GM12873 (cell line): ENCODE data around the gene GRIN3A.

Experiments
- TF ChIP-seq, protein P1 (sequence below): IDR thresholded peaks from 2 replicates; pipeline ENCODE4 v1.5.1; 2012; ENCODE audit warnings: low read depth, mild to moderate bottlenecking, moderate library complexity, low read length, control low read depth; ENCODE audit not compliant: insufficient read depth; ENCODE audit errors: missing control alignments

GRIN3A gene

GRCh38 chr9:101574731-101575333 lies 163.6 kb downstream of the GRIN3A start:
- TF ChIP-seq, protein P1, sequence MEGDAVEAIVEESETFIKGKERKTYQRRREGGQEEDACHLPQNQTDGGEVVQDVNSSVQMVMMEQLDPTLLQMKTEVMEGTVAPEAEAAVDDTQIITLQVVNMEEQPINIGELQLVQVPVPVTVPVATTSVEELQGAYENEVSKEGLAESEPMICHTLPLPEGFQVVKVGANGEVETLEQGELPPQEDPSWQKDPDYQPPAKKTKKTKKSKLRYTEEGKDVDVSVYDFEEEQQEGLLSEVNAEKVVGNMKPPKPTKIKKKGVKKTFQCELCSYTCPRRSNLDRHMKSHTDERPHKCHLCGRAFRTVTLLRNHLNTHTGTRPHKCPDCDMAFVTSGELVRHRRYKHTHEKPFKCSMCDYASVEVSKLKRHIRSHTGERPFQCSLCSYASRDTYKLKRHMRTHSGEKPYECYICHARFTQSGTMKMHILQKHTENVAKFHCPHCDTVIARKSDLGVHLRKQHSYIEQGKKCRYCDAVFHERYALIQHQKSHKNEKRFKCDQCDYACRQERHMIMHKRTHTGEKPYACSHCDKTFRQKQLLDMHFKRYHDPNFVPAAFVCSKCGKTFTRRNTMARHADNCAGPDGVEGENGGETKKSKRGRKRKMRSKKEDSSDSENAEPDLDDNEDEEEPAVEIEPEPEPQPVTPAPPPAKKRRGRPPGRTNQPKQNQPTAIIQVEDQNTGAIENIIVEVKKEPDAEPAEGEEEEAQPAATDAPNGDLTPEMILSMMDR = no peak

- TF ChIP-seq, protein P1 = no peak
These were observed 166.1 kb downstream of the GRIN3A start for GRCh38 chr9:101572316-101572715.

DNA sequence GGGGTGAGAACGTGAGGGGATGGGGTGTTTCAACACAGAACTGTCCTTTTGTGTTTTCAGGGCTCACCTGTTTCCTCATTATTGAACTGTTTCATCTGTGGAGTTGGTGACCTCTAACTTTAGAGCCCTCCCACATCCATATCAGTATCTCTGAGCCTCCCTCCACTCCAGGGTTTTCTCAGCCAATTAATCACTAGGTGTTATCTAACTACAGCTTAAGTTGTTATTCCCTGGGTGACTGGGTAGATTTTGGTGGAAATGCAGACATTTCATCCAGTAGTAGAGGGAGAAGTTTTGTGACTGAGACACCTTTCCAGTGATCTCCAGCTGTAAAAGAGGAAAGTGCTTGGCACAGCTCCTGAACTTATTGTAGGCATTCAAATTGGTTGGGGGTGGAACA lies 167.3 kb downstream of the GRIN3A start:
- TF ChIP-seq, protein P1 = no peak

DNA sequence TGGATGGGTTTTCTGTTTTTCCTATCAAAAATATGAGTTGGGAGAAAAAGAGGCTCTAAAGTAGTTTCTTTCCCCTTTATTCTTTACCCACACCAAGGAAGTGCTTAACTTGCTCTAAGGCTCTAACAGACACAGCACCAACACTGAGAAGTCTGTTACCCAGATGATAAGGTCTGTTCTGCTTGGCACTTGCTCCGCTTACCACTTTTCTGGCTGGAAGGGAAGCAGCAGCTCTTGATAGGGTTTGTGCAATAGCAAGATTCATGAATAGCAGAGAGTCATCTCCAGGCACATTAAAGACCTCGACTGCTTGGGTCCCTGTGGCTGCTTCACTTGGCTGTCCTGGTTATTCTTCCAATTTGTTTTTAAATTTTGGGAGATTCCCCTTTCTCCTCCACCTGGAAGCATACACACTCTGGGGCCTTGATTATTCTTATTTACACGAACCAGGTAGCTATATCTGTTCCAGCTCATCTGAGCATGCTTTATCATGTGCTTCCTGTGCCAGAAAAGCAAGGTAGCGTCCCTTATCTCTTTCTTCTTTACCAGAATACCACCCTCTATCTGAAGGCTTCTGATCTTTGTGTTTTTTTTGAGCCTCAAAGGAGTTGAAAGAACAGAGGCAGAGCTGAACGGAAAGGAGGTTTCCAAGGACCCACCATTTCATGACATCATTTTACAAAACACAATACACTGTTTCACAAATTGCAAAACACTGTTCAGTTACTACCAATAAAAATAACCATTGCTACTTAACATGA lies 168.5 kb downstream of the GRIN3A start:
- TF ChIP-seq, protein P1 = no peak

GRCh38 chr9:101567725-101568350 lies 170.6 kb downstream of the GRIN3A start:
- TF ChIP-seq, protein P1 = no peak

DNA sequence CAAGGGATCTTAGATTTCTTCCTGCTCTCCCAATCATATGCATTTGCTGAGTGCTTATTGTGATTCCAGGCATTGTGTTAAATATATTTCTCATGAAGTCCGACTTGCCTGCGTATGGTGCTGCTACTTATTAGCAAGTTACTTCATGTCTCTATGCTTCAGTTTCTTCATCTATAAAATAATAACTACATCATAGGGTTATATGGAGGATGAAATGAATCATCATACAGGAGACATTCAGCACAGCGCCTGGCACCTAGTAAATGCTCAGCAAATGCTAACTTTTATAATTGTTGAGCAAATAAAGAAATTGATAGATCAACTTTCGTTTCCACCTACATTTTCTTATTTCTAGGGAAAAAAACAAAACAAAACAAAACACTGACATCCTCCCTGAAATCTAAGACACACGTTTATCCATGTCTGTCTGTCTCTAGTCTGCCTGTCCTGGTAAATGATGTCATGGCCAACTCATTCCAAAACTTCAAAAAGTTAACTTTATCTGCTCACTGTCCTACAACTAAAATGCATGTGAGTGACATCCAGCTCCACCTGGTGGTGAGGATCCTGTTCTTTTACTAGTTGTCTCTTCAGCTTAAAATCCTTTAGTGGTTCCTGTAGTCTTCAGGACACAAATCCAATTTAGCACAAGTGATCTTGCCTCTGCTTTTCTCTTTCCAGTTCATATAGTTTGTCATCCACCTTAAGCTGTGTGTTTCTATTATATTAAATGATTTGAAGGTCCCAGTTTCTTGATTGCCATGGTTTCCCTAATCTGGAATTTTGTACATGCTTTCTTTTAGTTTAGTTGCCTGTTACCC lies 171.3 kb downstream of the GRIN3A start:
- TF ChIP-seq, protein P1 = peak; percentile 64
